Uterus (tissue), 4 donors: Measurements from ENCODE around the gene S100PBP. TPM values are rescaled to one million over a fixed set of nuclear protein-coding genes. Genes with fewer than 3 reads are reported as not detected.
A peak's percentile ranks its signal among the peaks of the same experiment; 100 is the strongest.

Experiments
- DNase-seq, 2 donors: peaks; one replicate each; pipeline ENCODE4 v3.0.0-alpha.2; 2019 to 2020
- H3K27ac ChIP-seq, 2 donors: fragments of 200-600 bp; sonication (generic); 1 replicate in 1 of 2; 2 replicates in 1 of 2; pipeline ENCODE4 v1.5.1; 2016 to 2018
- H3K27me3 ChIP-seq, 2 donors: fragments of 200-600 bp; sonication (generic); one replicate each; pipeline ENCODE4 v1.5.1; 2018 to 2019; ENCODE audit warnings: control low read depth in 1 of 2
- H3K36me3 ChIP-seq, 2 donors: fragments of 200-600 bp; sonication (generic); one replicate each; pipeline ENCODE4 v1.5.1; 2019; ENCODE audit warnings: control low read depth in 1 of 2
- H3K4me1 ChIP-seq, 2 donors: fragments of 200-600 bp; sonication (generic); one replicate each; pipeline ENCODE4 v1.5.1; 2018 to 2019; ENCODE audit warnings: control low read depth in 1 of 2
- H3K4me3 ChIP-seq, 2 donors: fragments of 200-600 bp; sonication (generic); 1 replicate in 1 of 2; 2 replicates in 1 of 2; pipeline ENCODE4 v1.5.1; 2018 to 2019; ENCODE audit warnings: mild to moderate bottlenecking in 1 of 2
- H3K9me3 ChIP-seq, 2 donors: fragments of 200-600 bp; sonication (generic); one replicate each; pipeline ENCODE4 v1.5.1; 2019; ENCODE audit warnings: control low read depth in 1 of 2
- POLR2A ChIP-seq, 2 donors: fragments of 450-650 bp; IDR thresholded peaks; one replicate each; pipeline ENCODE4 v1.6.1; 2016; ENCODE audit warnings: antibody characterized with exemption in 2 of 2, mild to moderate bottlenecking in 1 of 2, moderate library complexity in 1 of 2
- intact Hi-C: fragments of 100-400 bp; cut with DNase I; formaldehyde crosslinking; loops from one replicate; pipeline ENCODE4 v1.15.1; 2023; ENCODE audit warnings: low total_unique reads
- total RNA-seq, 4 donors: library from RNA; depleted of rRNA in 3 of 4; stranded (reverse); fragments of >200 nt in 3 of 4; gene quantifications; one replicate each; pipeline versions ENCODE4 v1.1.0 to v1.2.4, GENCODE V29; 2014 to 2023
- TF ChIP-seq, protein P1 (sequence below), 4 experiments: fragments of 200-600 bp in 2 of 4; fragments of 450-650 bp in 2 of 4; sonication (generic) in 2 of 4; IDR thresholded peaks; one replicate each; pipeline ENCODE4 v1.5.1; 2016 to 2019; ENCODE audit warnings: antibody characterized with exemption in 4 of 4, mild to moderate bottlenecking in 2 of 4, moderate library complexity in 1 of 4
- donor health status: DM: yes; HTN: yes; CAD: no.

The S100PBP gene
- total RNA-seq, 4 donors from 2014 or later, result 50.2 to 168 (median 76.4) TPM

GRCh38 chr1:32884032-32884372 is 66.5 kb downstream of the S100PBP start:
- TF ChIP-seq POLR2A (IDR thresholded peaks at IDR 0.05), result no peak
- TF ChIP-seq, protein P1, sequence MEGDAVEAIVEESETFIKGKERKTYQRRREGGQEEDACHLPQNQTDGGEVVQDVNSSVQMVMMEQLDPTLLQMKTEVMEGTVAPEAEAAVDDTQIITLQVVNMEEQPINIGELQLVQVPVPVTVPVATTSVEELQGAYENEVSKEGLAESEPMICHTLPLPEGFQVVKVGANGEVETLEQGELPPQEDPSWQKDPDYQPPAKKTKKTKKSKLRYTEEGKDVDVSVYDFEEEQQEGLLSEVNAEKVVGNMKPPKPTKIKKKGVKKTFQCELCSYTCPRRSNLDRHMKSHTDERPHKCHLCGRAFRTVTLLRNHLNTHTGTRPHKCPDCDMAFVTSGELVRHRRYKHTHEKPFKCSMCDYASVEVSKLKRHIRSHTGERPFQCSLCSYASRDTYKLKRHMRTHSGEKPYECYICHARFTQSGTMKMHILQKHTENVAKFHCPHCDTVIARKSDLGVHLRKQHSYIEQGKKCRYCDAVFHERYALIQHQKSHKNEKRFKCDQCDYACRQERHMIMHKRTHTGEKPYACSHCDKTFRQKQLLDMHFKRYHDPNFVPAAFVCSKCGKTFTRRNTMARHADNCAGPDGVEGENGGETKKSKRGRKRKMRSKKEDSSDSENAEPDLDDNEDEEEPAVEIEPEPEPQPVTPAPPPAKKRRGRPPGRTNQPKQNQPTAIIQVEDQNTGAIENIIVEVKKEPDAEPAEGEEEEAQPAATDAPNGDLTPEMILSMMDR (IDR thresholded peaks at IDR 0.05), result no peak
- Histone ChIP-seq H3K36me3 (no peaks in the 10 kb centered on the region), H3K4me1 (no peaks in the 10 kb centered on the region), H3K9me3 (no peaks in the 10 kb centered on the region), H3K4me3 (no peak overlapping the region), H3K27ac (no peak overlapping the region), H3K27me3 (peaks cover 14 to 17% of the 10 kb centered on the region in 2 donors)
- no peak for DNase-seq
- intact Hi-C loops, result no loop called here

GRCh38 chr1:32884726-32885125 is 67.3 kb downstream of the S100PBP start:
- H3K27ac ChIP-seq, result no peak overlapping the region

GRCh38 chr1:32885676-32886003 is 68.2 kb downstream of the S100PBP start:
- intact Hi-C loops, result no loop called here
- H3K36me3 ChIP-seq, result no peaks in the 10 kb centered on the region
- H3K9me3 ChIP-seq, result no peaks in the 10 kb centered on the region
- no peak overlapping the region for H3K4me3 ChIP-seq
- no peak for DNase-seq
- no peak overlapping the region for H3K27ac ChIP-seq
- TF ChIP-seq, protein P1 (IDR thresholded peaks at IDR 0.05), result no peak
- TF ChIP-seq POLR2A (IDR thresholded peaks at IDR 0.05), result no peak
- peaks cover 14 to 17% of the 10 kb centered on the region in 2 donors for H3K27me3 ChIP-seq
- H3K4me1 ChIP-seq, result no peaks in the 10 kb centered on the region

More at GRCh38 chr1:32884726-32885125, 67.3 kb downstream of the S100PBP start:
- intact Hi-C loops, result no loop called here
- Histone ChIP-seq H3K9me3 (no peaks in the 10 kb centered on the region), H3K27me3 (peaks cover 14 to 17% of the 10 kb centered on the region in 2 donors), H3K4me1 (no peaks in the 10 kb centered on the region), H3K36me3 (no peaks in the 10 kb centered on the region), H3K4me3 (no peak overlapping the region)
- DNase-seq, result no peak
- TF ChIP-seq POLR2A (IDR thresholded peaks at IDR 0.05), result no peak
- TF ChIP-seq, protein P1 (IDR thresholded peaks at IDR 0.05), result no peak

GRCh38 chr1:32886004-32886827 is 68.8 kb downstream of the S100PBP start, which contains the start of gene HPCA:
Gene HPCA, plus strand, starts transcription at chr1:32886491. Its CDS starts 2,408 bp downstream, at chr1:32888899.
- no peaks in the 10 kb centered on the region for H3K36me3 ChIP-seq
- peaks cover 14 to 17% of the 10 kb centered on the region in 2 donors for H3K27me3 ChIP-seq
- no peak for DNase-seq
- H3K9me3 ChIP-seq, result no peaks in the 10 kb centered on the region
- intact Hi-C loops, result no loop called here
- no peak within 1 kb of the TSS for H3K4me3 ChIP-seq
- no peak within 1 kb of the TSS for H3K27ac ChIP-seq
- H3K4me1 ChIP-seq, result no peaks in the 10 kb centered on the region
- no peak for TF ChIP-seq POLR2A (IDR thresholded peaks at IDR 0.05)
- TF ChIP-seq, protein P1 (IDR thresholded peaks at IDR 0.05), result peak in 3 of 4 experiments; percentile 12 to 20 (median 15)

- Histone ChIP-seq H3K27me3 (peaks cover 14 to 17% of the 10 kb centered on the region in 2 donors), H3K36me3 (no peaks in the 10 kb centered on the region)
These were observed 69.5 kb downstream of the S100PBP start for GRCh38 chr1:32886828-32887414.

More at GRCh38 chr1:32886828-32887414, 69.5 kb downstream of the S100PBP start:
- TF ChIP-seq, protein P1 (IDR thresholded peaks at IDR 0.05), result no peak
- no peak for TF ChIP-seq POLR2A (IDR thresholded peaks at IDR 0.05)
- Histone ChIP-seq H3K9me3 (no peaks in the 10 kb centered on the region), H3K27ac (no peak overlapping the region), H3K4me1 (no peaks in the 10 kb centered on the region), H3K4me3 (no peak overlapping the region)
- no peak for DNase-seq
- intact Hi-C loops, result no loop called here
